HG02884 (cell line): ENCODE data around the gene KCNIP3.

Source experiments
- ATAC-seq: cut with Tn5 transposase; IDR thresholded peaks from one replicate; pipeline ENCODE4 v1.9.1; 2021; ENCODE audit warnings: mild to moderate bottlenecking, moderate library complexity; ENCODE audit not compliant: unreplicated experiment

Gene KCNIP3

GRCh38 chr2:95294579-95295250 is 2.4 kb upstream of the KCNIP3 start:
- ATAC-seq = no peak

GRCh38 chr2:95295376-95295775 is 1.8 kb upstream of the KCNIP3 start:
- no peak for ATAC-seq

- ATAC-seq = no peak
Measured at GRCh38 chr2:95296011-95296410, 1.1 kb upstream of the KCNIP3 start.

GRCh38 chr2:95297639-95298395 is 670 bp downstream of the KCNIP3 start:
- ATAC-seq = no peak

- no peak for ATAC-seq
Measured at GRCh38 chr2:95298486-95299111, 1.5 kb downstream of the KCNIP3 start.

GRCh38 chr2:95299961-95300360 is 2.8 kb downstream of the KCNIP3 start:
- no peak for ATAC-seq

GRCh38 chr2:95300450-95300849 is 3.3 kb downstream of the KCNIP3 start:
- ATAC-seq = no peak

GRCh38 chr2:95301186-95301585 is 4.0 kb downstream of the KCNIP3 start:
- no peak for ATAC-seq

GRCh38 chr2:95301876-95302641 is 4.9 kb downstream of the KCNIP3 start:
- no peak for ATAC-seq

- no peak for ATAC-seq
Measured at GRCh38 chr2:95303191-95303919, 6.2 kb downstream of the KCNIP3 start.

GRCh38 chr2:95305380-95306061 is 8.4 kb downstream of the KCNIP3 start:
- ATAC-seq = no peak

GRCh38 chr2:95306336-95306895 is 9.3 kb downstream of the KCNIP3 start:
- ATAC-seq = no peak

- no peak for ATAC-seq
Measured at GRCh38 chr2:95307036-95307435, 9.9 kb downstream of the KCNIP3 start.

GRCh38 chr2:95307878-95308277 is 10.7 kb downstream of the KCNIP3 start:
- no peak for ATAC-seq

GRCh38 chr2:95308426-95308990 is 11.4 kb downstream of the KCNIP3 start:
- no peak for ATAC-seq

GRCh38 chr2:95309599-95309998 is 12.5 kb downstream of the KCNIP3 start:
- no peak for ATAC-seq

- no peak for ATAC-seq
Measured at GRCh38 chr2:95310216-95310615, 13.1 kb downstream of the KCNIP3 start.

- no peak for ATAC-seq
Measured at GRCh38 chr2:95310651-95311050, 13.5 kb downstream of the KCNIP3 start.

GRCh38 chr2:95311815-95312542 is 14.8 kb downstream of the KCNIP3 start:
- ATAC-seq = no peak
